ENCODE measurements around the gene ZNHIT1. TPM values are rescaled to one million over a fixed set of nuclear protein-coding genes. Genes with fewer than 3 reads are reported as not detected.
"Not testable (repeated sequence)": the region's sequence is repeated elsewhere in the genome, so short reads cannot be mapped to it uniquely, and the experiment has no call there.

Gene ZNHIT1
- total RNA-seq, 2 donors from 2014 or later: 65.3 to 69.6 TPM

GRCh38 chr7:101245147-101245668 lies 27.2 kb downstream of the ZNHIT1 start:
- peaks cover 8% of the 10 kb centered on the region for H3K36me3 ChIP-seq
- peak overlapping the region; percentile 73 to 79 for H3K4me3 ChIP-seq

GRCh38 chr7:101248276-101248675 lies 30.3 kb downstream of the ZNHIT1 start:
- no peak overlapping the region for H3K4me3 ChIP-seq
- H3K9me3 ChIP-seq: no peaks in the 10 kb centered on the region
- TF ChIP-seq CTCF (IDR thresholded peaks at IDR 0.05): no peak
- H3K27me3 ChIP-seq: no peaks in the 10 kb centered on the region
- H3K36me3 ChIP-seq: no peaks in the 10 kb centered on the region
- no peak for DNase-seq (ENCODE audit: low spot score)
- H3K4me1 ChIP-seq: peaks cover 0 to 48% of the 10 kb centered on the region in 2 donors
- H3K27ac ChIP-seq: no peak overlapping the region

More at GRCh38 chr7:101245147-101245668, 27.2 kb downstream of the ZNHIT1 start:
- no peak for DNase-seq (ENCODE audit: low spot score)
- TF ChIP-seq CTCF (IDR thresholded peaks at IDR 0.05): no peak
- H3K4me1 ChIP-seq: peaks cover 0 to 55% of the 10 kb centered on the region in 2 donors
- H3K9me3 ChIP-seq: no peaks in the 10 kb centered on the region
- no peaks in the 10 kb centered on the region for H3K27me3 ChIP-seq
- H3K27ac ChIP-seq: peak overlapping the region; percentile 96 to 98

- Histone ChIP-seq H3K36me3 (no peaks in the 10 kb centered on the region), H3K27ac (no peak overlapping the region), H3K4me1 (peaks cover 0 to 33% of the 10 kb centered on the region in 2 donors), H3K9me3 (no peaks in the 10 kb centered on the region), H3K27me3 (no peaks in the 10 kb centered on the region), H3K4me3 (no peak overlapping the region)
- DNase-seq (ENCODE audit: low spot score): no peak
- TF ChIP-seq CTCF (IDR thresholded peaks at IDR 0.05): no peak
These were observed 32.4 kb downstream of the ZNHIT1 start for GRCh38 chr7:101250324-101250723.

GRCh38 chr7:101251871-101252659 lies 34.1 kb downstream of the ZNHIT1 start:
- peaks cover 0 to 24% of the 10 kb centered on the region in 2 donors for H3K4me1 ChIP-seq
- H3K9me3 ChIP-seq: no peaks in the 10 kb centered on the region
- TF ChIP-seq CTCF (IDR thresholded peaks at IDR 0.05): peak in 1 of 2 donors; percentile 32
- H3K27ac ChIP-seq: peak overlapping the region; percentile 17 to 71
- H3K27me3 ChIP-seq: no peaks in the 10 kb centered on the region
- H3K36me3 ChIP-seq: no peaks in the 10 kb centered on the region
- peak overlapping the region; percentile 73 to 89 for H3K4me3 ChIP-seq
- peak; percentile 95 for DNase-seq (ENCODE audit: low spot score)

GRCh38 chr7:101253199-101253598 lies 35.2 kb downstream of the ZNHIT1 start:
- not testable (repeated sequence) for H3K4me3 ChIP-seq; DNase-seq (ENCODE audit: low spot score)
- peaks cover 0 to 24% of the 10 kb centered on the region in 2 donors for H3K4me1 ChIP-seq

GRCh38 chr7:101255796-101256195 lies 37.8 kb downstream of the ZNHIT1 start:
- Histone ChIP-seq H3K4me1 (peaks cover 0 to 13% of the 10 kb centered on the region in 2 donors), H3K27ac (no peak overlapping the region), H3K27me3 (no peaks in the 10 kb centered on the region), H3K36me3 (no peaks in the 10 kb centered on the region), H3K4me3 (no peak overlapping the region), H3K9me3 (no peaks in the 10 kb centered on the region)
- no peak for DNase-seq (ENCODE audit: low spot score)
- no peak for TF ChIP-seq CTCF (IDR thresholded peaks at IDR 0.05)

More at GRCh38 chr7:101253199-101253598, 35.2 kb downstream of the ZNHIT1 start:
- H3K36me3 ChIP-seq, H3K27me3 ChIP-seq, H3K9me3 ChIP-seq, H3K27ac ChIP-seq: not testable (repeated sequence)

Data from right atrium auricular region (tissue), 2 donors.